ENCODE data around the gene RGS7. TPM values are rescaled to one million over a fixed set of nuclear protein-coding genes. Genes with fewer than 3 reads are reported as not detected.

Gene RGS7
- total and polyA plus RNA-seq, 2 of the 8 experiments (the other 6 are each of a cell fraction or from before 2014, with no cell fraction given), result 1.6 to 3.0 TPM

- TF ChIP-seq SUZ12 (IDR thresholded peaks at IDR 0.05; ENCODE audit: low read length) (no peak), CBX5 (IDR thresholded peaks at IDR 0.05; ENCODE audit: low read depth, low read length) (no peak), SAP30 (IDR thresholded peaks at IDR 0.05; ENCODE audit: insufficient read depth, insufficient replicate concordance, low read length) (no peak), ZNF274 (IDR thresholded peaks at IDR 0.05; ENCODE audit: borderline replicate concordance, extremely low read depth, low read length) (no peak)
Observed at GRCh38 chr1:241217516-241217915, 139.5 kb downstream of the RGS7 start (continued).
